Breast epithelium (tissue), 4 donors: ENCODE results near the gene NAV3. TPM values are rescaled to one million over a fixed set of nuclear protein-coding genes. Genes with fewer than 3 reads are reported as not detected.

Source experiments
- DNase-seq, 2 donors: peaks; one replicate each; pipeline ENCODE4 v3.0.0-alpha.2; 2019; ENCODE audit warnings: low spot score in 2 of 2
- H3K27ac ChIP-seq, 2 donors: fragments of 200-600 bp; sonication (generic) in 1 of 2; one replicate each; pipeline ENCODE4 v1.5.1; 2016 to 2019; ENCODE audit warnings: mild to moderate bottlenecking in 1 of 2
- H3K27me3 ChIP-seq, 2 donors: fragments of 200-600 bp; sonication (generic) in 1 of 2; one replicate each; pipeline versions ENCODE4 v1.5.1 to v1.6.0; 2017 to 2019; ENCODE audit warnings: control low read depth in 1 of 2, mild to moderate bottlenecking in 1 of 2
- H3K36me3 ChIP-seq: fragments of 200-600 bp; one replicate; pipeline ENCODE4 v1.5.1; 2019
- H3K4me1 ChIP-seq, 2 donors: fragments of 200-600 bp; sonication (generic); one replicate each; pipeline ENCODE4 v1.5.1; 2016 to 2019; ENCODE audit warnings: control low read depth in 1 of 2
- H3K4me3 ChIP-seq, 3 donors: fragments of 200-600 bp; sonication (generic); 1 replicate in 2 of 3; 2 replicates in 1 of 3; pipeline ENCODE4 v1.5.1; 2016 to 2019; ENCODE audit warnings: mild to moderate bottlenecking in 3 of 3, moderate library complexity in 2 of 3
- H3K9me3 ChIP-seq, 2 donors: fragments of 200-600 bp; sonication (generic) in 1 of 2; one replicate each; pipeline ENCODE4 v1.5.1; 2016 to 2019; ENCODE audit warnings: control low read depth in 1 of 2
- CTCF ChIP-seq, 3 donors: fragments of 450-650 bp; IDR thresholded peaks; one replicate each; pipeline ENCODE4 v1.5.1; 2016 to 2017; ENCODE audit warnings: antibody characterized with exemption in 3 of 3, mild to moderate bottlenecking in 3 of 3, moderate library complexity in 3 of 3
- POLR2A ChIP-seq: fragments of 450-650 bp; IDR thresholded peaks from one replicate; pipeline ENCODE4 v1.6.1; 2016; ENCODE audit warnings: antibody characterized with exemption, mild to moderate bottlenecking, moderate library complexity
- POLR2AphosphoS5 ChIP-seq, 3 donors: sonication (generic); formaldehyde crosslinking; IDR thresholded peaks; one replicate each; pipeline ENCODE4 v1.6.1; 2017; ENCODE audit warnings: antibody characterized with exemption in 3 of 3
- intact Hi-C: fragments of 100-400 bp; cut with DNase I; formaldehyde crosslinking; loops from one replicate; pipeline ENCODE4 v1.15.1; 2023; ENCODE audit warnings: low total_unique reads
- total RNA-seq, 3 donors: library from RNA; depleted of rRNA; stranded (reverse); fragments of >200 nt; gene quantifications; one replicate each; pipeline ENCODE4 v1.1.0, GENCODE V29; 2016

Gene NAV3
- total RNA-seq, 3 donors from 2014 or later, result 25.6 to 46.1 (median 41.1) TPM

GRCh38 chr12:77841521-77841920 lies 10.8 kb downstream of the NAV3 start:
- DNase-seq, result no peak
- no peaks in the 10 kb centered on the region for H3K9me3 ChIP-seq
- no peak overlapping the region for H3K27ac ChIP-seq
- no peaks in the 10 kb centered on the region for H3K27me3 ChIP-seq
- intact Hi-C loops, result no loop called here
- no peak overlapping the region for H3K4me3 ChIP-seq
- no peak for TF ChIP-seq POLR2A
- TF ChIP-seq CTCF (IDR thresholded peaks at IDR 0.05), result no peak
- TF ChIP-seq POLR2AphosphoS5 (IDR thresholded peaks at IDR 0.05), result no peak
- no peaks in the 10 kb centered on the region for H3K4me1 ChIP-seq
- no peaks in the 10 kb centered on the region for H3K36me3 ChIP-seq

- DNase-seq, result no peak
- Histone ChIP-seq H3K4me3 (no peak overlapping the region), H3K27ac (no peak overlapping the region), H3K9me3 (no peaks in the 10 kb centered on the region), H3K36me3 (no peaks in the 10 kb centered on the region), H3K4me1 (no peaks in the 10 kb centered on the region), H3K27me3 (no peaks in the 10 kb centered on the region)
- intact Hi-C loops, result no loop called here
- no peak for TF ChIP-seq CTCF (IDR thresholded peaks at IDR 0.05)
- TF ChIP-seq POLR2A, result no peak
- TF ChIP-seq POLR2AphosphoS5 (IDR thresholded peaks at IDR 0.05), result no peak
Measured at GRCh38 chr12:77842430-77842829, 11.7 kb downstream of the NAV3 start.

GRCh38 chr12:77845831-77846230 lies 15.1 kb downstream of the NAV3 start:
- DNase-seq, result no peak
- Histone ChIP-seq H3K27me3 (no peaks in the 10 kb centered on the region), H3K4me1 (no peaks in the 10 kb centered on the region), H3K27ac (no peak overlapping the region), H3K9me3 (no peaks in the 10 kb centered on the region), H3K36me3 (no peaks in the 10 kb centered on the region), H3K4me3 (no peak overlapping the region)
- intact Hi-C loops, result no loop called here
- TF ChIP-seq POLR2AphosphoS5 (IDR thresholded peaks at IDR 0.05) (no peak), CTCF (IDR thresholded peaks at IDR 0.05) (no peak), POLR2A (no peak)

GRCh38 chr12:77847060-77847541 lies 16.4 kb downstream of the NAV3 start:
- intact Hi-C loops, result no loop called here
- Histone ChIP-seq H3K4me1 (no peaks in the 10 kb centered on the region), H3K27ac (peak overlapping the region; percentile 56 to 65), H3K9me3 (no peaks in the 10 kb centered on the region), H3K4me3 (no peak overlapping the region), H3K27me3 (no peaks in the 10 kb centered on the region), H3K36me3 (no peaks in the 10 kb centered on the region)
- DNase-seq, result no peak
- TF ChIP-seq CTCF (IDR thresholded peaks at IDR 0.05), result no peak
- no peak for TF ChIP-seq POLR2A
- no peak for TF ChIP-seq POLR2AphosphoS5 (IDR thresholded peaks at IDR 0.05)

- peak overlapping the region in 1 of 3 donors; percentile 3 for H3K4me3 ChIP-seq
- no peaks in the 10 kb centered on the region for H3K27me3 ChIP-seq
- H3K27ac ChIP-seq, result peak overlapping the region; percentile 56 to 65
- TF ChIP-seq POLR2AphosphoS5 (IDR thresholded peaks at IDR 0.05) (no peak), CTCF (IDR thresholded peaks at IDR 0.05) (no peak), POLR2A (no peak)
- H3K4me1 ChIP-seq, result no peaks in the 10 kb centered on the region
- intact Hi-C loops, result no loop called here
- no peaks in the 10 kb centered on the region for H3K36me3 ChIP-seq
- DNase-seq, result no peak
- H3K9me3 ChIP-seq, result no peaks in the 10 kb centered on the region
Measured at GRCh38 chr12:77847680-77848431, 17.2 kb downstream of the NAV3 start.
